GM23338 (cell line): ENCODE results near the gene DLGAP3. TPM values are rescaled to one million over a fixed set of nuclear protein-coding genes. Genes with fewer than 3 reads are reported as not detected.

Experiments used
- ATAC-seq: fragments of 200-7000 bp; cut with Tn5 transposase; 3 replicates; pipeline ENCODE4 v1.9.1; 2020
- DNase-seq: peaks from one replicate; pipeline ENCODE4 v3.0.0-alpha.2; 2015; ENCODE audit warnings: low spot score
- H2AFZ ChIP-seq: fragments of 200-600 bp; sonication (generic); 2 replicates; pipeline ENCODE4 v1.8.0; 2016; ENCODE audit warnings: antibody characterized with exemption, mild to moderate bottlenecking, moderate library complexity
- H3F3A ChIP-seq: fragments of 200-600 bp; sonication (generic); replicated peaks from 2 replicates; pipeline ENCODE4 v1.8.0; 2017; ENCODE audit warnings: antibody characterized with exemption, mixed run types, low read depth
- H3K27ac ChIP-seq: fragments of 200-600 bp; sonication (generic); 2 replicates; pipeline ENCODE4 v1.6.1; 2016; ENCODE audit warnings: low read depth
- H3K27me3 ChIP-seq: fragments of 200-600 bp; sonication (generic); 2 replicates; pipeline ENCODE4 v1.8.0; 2016; ENCODE audit warnings: mild to moderate bottlenecking, mixed run types, moderate library complexity; ENCODE audit not compliant: insufficient read depth
- H3K36me3 ChIP-seq: fragments of 200-600 bp; sonication (generic); 2 replicates; pipeline ENCODE4 v1.8.0; 2016; ENCODE audit warnings: mild to moderate bottlenecking; ENCODE audit not compliant: insufficient read depth
- H3K4me1 ChIP-seq: fragments of 200-600 bp; sonication (generic); 2 replicates; pipeline ENCODE4 v1.8.0; 2016; ENCODE audit warnings: mild to moderate bottlenecking, moderate library complexity; ENCODE audit not compliant: insufficient read depth
- H3K4me2 ChIP-seq: fragments of 200-600 bp; sonication (generic); 2 replicates; pipeline ENCODE4 v1.7.1; 2017; ENCODE audit warnings: mixed run types
- H3K4me3 ChIP-seq: fragments of 200-600 bp; sonication (generic); 2 replicates; pipeline ENCODE4 v1.6.1; 2016; ENCODE audit warnings: mixed run types
- H3K79me2 ChIP-seq: fragments of 200-600 bp; sonication (generic); replicated peaks from 2 replicates; pipeline ENCODE4 v1.8.0; 2017; ENCODE audit warnings: mild to moderate bottlenecking; ENCODE audit not compliant: insufficient read depth
- H3K9me2 ChIP-seq: fragments of 200-600 bp; sonication (generic); 2 replicates; pipeline ENCODE4 v1.8.0; 2017; ENCODE audit not compliant: insufficient read depth
- H4K20me1 ChIP-seq: fragments of 200-600 bp; sonication (generic); replicated peaks from 2 replicates; pipeline ENCODE4 v1.8.0; 2017; ENCODE audit warnings: mild to moderate bottlenecking; ENCODE audit not compliant: insufficient read depth
- H3K27ac Mint-ChIP-seq: 2 replicates; pipeline ENCODE4 v1.8.0; 2020; ENCODE audit warnings: inconsistent platforms, mild to moderate bottlenecking, moderate library complexity, mixed read lengths
- H3K27me3 Mint-ChIP-seq: 3 replicates; pipeline ENCODE4 v1.8.0; 2022; ENCODE audit warnings: low read depth, mild to moderate bottlenecking, moderate library complexity, mixed read lengths, inconsistent platforms; ENCODE audit not compliant: insufficient read depth, poor library complexity
- H3K36me3 Mint-ChIP-seq: 3 replicates; pipeline ENCODE4 v1.8.0; 2021; ENCODE audit warnings: low read depth, mild to moderate bottlenecking, inconsistent platforms, moderate library complexity, mixed read lengths
- H3K4me1 Mint-ChIP-seq: 3 replicates; pipeline ENCODE4 v1.8.0; 2020; ENCODE audit warnings: mild to moderate bottlenecking, inconsistent platforms, mixed read lengths
- H3K4me3 Mint-ChIP-seq: 3 replicates; pipeline ENCODE4 v1.8.0; 2021; ENCODE audit warnings: moderate library complexity, mild to moderate bottlenecking, inconsistent platforms, mixed read lengths
- H3K9me3 Mint-ChIP-seq: 3 replicates; pipeline ENCODE4 v1.8.0; 2020; ENCODE audit warnings: moderate library complexity, mild to moderate bottlenecking, inconsistent platforms, mixed read lengths
- EZH2 ChIP-seq: fragments of 200-600 bp; sonication (generic); IDR thresholded peaks from one replicate; pipeline ENCODE4 v1.8.0; 2017; ENCODE audit warnings: antibody characterized with exemption, mild to moderate bottlenecking, low read depth; ENCODE audit not compliant: unreplicated experiment
- EZH2phosphoT487 ChIP-seq: fragments of 200-600 bp; sonication (generic); IDR thresholded peaks from one replicate; pipeline ENCODE4 v1.8.1; 2018; ENCODE audit warnings: antibody characterized with exemption; ENCODE audit not compliant: unreplicated experiment
- JUNB ChIP-seq: IDR thresholded peaks from one replicate; pipeline ENCODE4 v1.6.1; 2016; ENCODE audit warnings: antibody characterized with exemption; ENCODE audit not compliant: unreplicated experiment
- NANOG ChIP-seq: IDR thresholded peaks from 2 replicates; pipeline ENCODE4 v1.6.1; 2016; ENCODE audit warnings: antibody characterized with exemption, borderline replicate concordance
- POLR2AphosphoS5 ChIP-seq: IDR thresholded peaks from 2 replicates; pipeline ENCODE4 v1.6.1; 2016; ENCODE audit warnings: antibody characterized with exemption, low read depth
- STAT1 ChIP-seq: IDR thresholded peaks from one replicate; pipeline ENCODE4 v1.6.1; 2016; ENCODE audit warnings: antibody characterized with exemption; ENCODE audit not compliant: unreplicated experiment
- ZNF114 ChIP-seq: fragments of 250-450 bp; sonication (Bioruptor Pico); IDR thresholded peaks from 2 replicates; pipeline ENCODE4 v1.5.0; 2020; ENCODE audit warnings: mild to moderate bottlenecking, moderate library complexity
- polyA plus RNA-seq: library from polyadenylated mRNA; unstranded; fragments of >200 nt; fragmentation: Nextera tagmentation; extraction: Ambion mirVana; gene quantifications from 2 replicates; pipeline ENCODE4 v1.2.1, GENCODE V29; 2016
- total RNA-seq: library from RNA; depleted of rRNA; stranded (reverse); fragments of >200 nt; shearing (Covaris generic); gene quantifications from 2 replicates; pipeline ENCODE4 v1.2.3, GENCODE V29; 2014
- TF ChIP-seq, protein P1 (sequence below), 2 experiments: fragments of 200-600 bp in 1 of 2; sonication (generic) in 1 of 2; conservative IDR thresholded peaks; 2 replicates each; pipeline versions ENCODE4 v1.5.1 to v1.6.1; 2016 to 2017; ENCODE audit warnings: antibody characterized with exemption in 2 of 2, low read depth in 2 of 2, mild to moderate bottlenecking in 2 of 2, moderate library complexity in 1 of 2
- TF ChIP-seq, protein P2 (sequence below): IDR thresholded peaks from 2 replicates; pipeline ENCODE4 v1.6.1; 2016; ENCODE audit warnings: antibody characterized with exemption
- TF ChIP-seq, protein P3 (sequence below): fragments of 250-450 bp; sonication (Bioruptor Pico); IDR thresholded peaks from 2 replicates; pipeline ENCODE4 v1.5.0; 2020; ENCODE audit warnings: mild to moderate bottlenecking, moderate library complexity
- TF ChIP-seq, protein P4 (sequence below): IDR thresholded peaks from one replicate; pipeline ENCODE4 v1.6.1; 2018; ENCODE audit warnings: antibody characterized with exemption; ENCODE audit not compliant: unreplicated experiment

DLGAP3 gene
- total and polyA plus RNA-seq, 2 experiments from 2014 or later = 7.1 to 13.7 TPM

DNA sequence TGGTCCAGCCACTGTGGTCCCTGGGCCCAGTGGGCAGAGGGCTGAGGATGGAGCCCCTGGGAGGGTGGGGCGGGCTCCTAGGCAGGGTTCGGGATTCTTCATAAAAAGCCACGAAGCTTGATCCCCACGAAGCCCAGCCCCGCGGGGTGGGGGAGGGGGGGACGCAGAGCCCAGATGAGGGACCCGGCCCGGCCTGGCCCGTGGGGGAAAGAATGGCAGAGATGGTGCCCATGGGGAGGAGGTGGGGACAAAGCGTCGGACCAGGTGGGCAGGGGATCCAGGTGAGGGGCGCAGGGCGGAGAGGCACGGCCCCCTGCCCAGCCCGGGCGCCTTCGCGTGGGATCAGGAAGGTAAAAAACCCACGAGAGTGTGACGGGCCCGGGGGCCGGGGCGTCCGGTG is 63.9 kb downstream of the DLGAP3 start (continued):
- TF ChIP-seq, protein P1, sequence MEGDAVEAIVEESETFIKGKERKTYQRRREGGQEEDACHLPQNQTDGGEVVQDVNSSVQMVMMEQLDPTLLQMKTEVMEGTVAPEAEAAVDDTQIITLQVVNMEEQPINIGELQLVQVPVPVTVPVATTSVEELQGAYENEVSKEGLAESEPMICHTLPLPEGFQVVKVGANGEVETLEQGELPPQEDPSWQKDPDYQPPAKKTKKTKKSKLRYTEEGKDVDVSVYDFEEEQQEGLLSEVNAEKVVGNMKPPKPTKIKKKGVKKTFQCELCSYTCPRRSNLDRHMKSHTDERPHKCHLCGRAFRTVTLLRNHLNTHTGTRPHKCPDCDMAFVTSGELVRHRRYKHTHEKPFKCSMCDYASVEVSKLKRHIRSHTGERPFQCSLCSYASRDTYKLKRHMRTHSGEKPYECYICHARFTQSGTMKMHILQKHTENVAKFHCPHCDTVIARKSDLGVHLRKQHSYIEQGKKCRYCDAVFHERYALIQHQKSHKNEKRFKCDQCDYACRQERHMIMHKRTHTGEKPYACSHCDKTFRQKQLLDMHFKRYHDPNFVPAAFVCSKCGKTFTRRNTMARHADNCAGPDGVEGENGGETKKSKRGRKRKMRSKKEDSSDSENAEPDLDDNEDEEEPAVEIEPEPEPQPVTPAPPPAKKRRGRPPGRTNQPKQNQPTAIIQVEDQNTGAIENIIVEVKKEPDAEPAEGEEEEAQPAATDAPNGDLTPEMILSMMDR (conservative IDR thresholded peaks at IDR 0.05; ENCODE audit: low read depth in 2 of 2) = no peak

DNA sequence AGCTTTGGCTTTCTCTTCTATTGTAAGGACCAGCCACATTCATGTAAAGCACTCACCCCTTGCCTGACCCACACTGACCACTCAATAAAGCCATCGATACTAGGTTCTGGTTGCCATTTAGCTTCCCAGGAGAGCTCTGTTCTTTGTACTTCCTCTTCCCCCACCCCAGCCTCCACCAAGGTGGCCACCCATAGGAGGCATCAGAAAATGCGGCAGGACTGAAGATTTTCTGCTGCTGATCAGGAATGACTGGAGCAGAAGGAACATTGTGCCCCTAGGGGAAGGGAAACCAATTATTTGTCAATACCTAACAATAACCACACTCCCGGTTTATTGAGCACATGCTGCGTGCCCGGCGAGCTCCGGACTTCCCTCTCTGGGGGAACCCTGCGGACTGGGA is 64.7 kb downstream of the DLGAP3 start:
- Histone ChIP-seq H3K27me3 (peaks cover 11% of the 10 kb centered on the region; the same call in 1 of the 2 replicates), H3K9me2 (no peaks in the 10 kb centered on the region; the same call in 1 of the 2 replicates), H2AFZ (no peak overlapping the region), H3K4me3 (no peak overlapping the region), H3K79me2 (no peaks in the 10 kb centered on the region), H3K36me3 (no peaks in the 10 kb centered on the region), H3K27ac (no peak overlapping the region), H3K4me2 (no peak overlapping the region), H3K4me1 (no peaks in the 10 kb centered on the region), H3F3A (no peaks in the 10 kb centered on the region), H4K20me1 (no peaks in the 10 kb centered on the region)
- no peaks in the 10 kb centered on the region; the same call in 2 of the 3 replicates for H3K36me3 Mint-ChIP-seq
- H3K4me3 Mint-ChIP-seq = peak overlapping the region; percentile 54
- H3K27ac Mint-ChIP-seq = no peak overlapping the region
- DNase-seq = no peak
- no peaks in the 10 kb centered on the region for H3K9me3 Mint-ChIP-seq
- peaks cover 2% of the 10 kb centered on the region; the same call in 1 of the 3 replicates for H3K4me1 Mint-ChIP-seq
- H3K27me3 Mint-ChIP-seq = peaks cover 15% of the 10 kb centered on the region
- no peak for ATAC-seq
- TF ChIP-seq STAT1 (no peak), EZH2 (no peak), JUNB (no peak), POLR2AphosphoS5 (no peak), NANOG (no peak), ZNF114 (CRISPR knock-in tag) (no peak), EZH2phosphoT487 (no peak)
- TF ChIP-seq, protein P2, sequence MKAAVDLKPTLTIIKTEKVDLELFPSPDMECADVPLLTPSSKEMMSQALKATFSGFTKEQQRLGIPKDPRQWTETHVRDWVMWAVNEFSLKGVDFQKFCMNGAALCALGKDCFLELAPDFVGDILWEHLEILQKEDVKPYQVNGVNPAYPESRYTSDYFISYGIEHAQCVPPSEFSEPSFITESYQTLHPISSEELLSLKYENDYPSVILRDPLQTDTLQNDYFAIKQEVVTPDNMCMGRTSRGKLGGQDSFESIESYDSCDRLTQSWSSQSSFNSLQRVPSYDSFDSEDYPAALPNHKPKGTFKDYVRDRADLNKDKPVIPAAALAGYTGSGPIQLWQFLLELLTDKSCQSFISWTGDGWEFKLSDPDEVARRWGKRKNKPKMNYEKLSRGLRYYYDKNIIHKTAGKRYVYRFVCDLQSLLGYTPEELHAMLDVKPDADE = no peak
- TF ChIP-seq, protein P3, sequence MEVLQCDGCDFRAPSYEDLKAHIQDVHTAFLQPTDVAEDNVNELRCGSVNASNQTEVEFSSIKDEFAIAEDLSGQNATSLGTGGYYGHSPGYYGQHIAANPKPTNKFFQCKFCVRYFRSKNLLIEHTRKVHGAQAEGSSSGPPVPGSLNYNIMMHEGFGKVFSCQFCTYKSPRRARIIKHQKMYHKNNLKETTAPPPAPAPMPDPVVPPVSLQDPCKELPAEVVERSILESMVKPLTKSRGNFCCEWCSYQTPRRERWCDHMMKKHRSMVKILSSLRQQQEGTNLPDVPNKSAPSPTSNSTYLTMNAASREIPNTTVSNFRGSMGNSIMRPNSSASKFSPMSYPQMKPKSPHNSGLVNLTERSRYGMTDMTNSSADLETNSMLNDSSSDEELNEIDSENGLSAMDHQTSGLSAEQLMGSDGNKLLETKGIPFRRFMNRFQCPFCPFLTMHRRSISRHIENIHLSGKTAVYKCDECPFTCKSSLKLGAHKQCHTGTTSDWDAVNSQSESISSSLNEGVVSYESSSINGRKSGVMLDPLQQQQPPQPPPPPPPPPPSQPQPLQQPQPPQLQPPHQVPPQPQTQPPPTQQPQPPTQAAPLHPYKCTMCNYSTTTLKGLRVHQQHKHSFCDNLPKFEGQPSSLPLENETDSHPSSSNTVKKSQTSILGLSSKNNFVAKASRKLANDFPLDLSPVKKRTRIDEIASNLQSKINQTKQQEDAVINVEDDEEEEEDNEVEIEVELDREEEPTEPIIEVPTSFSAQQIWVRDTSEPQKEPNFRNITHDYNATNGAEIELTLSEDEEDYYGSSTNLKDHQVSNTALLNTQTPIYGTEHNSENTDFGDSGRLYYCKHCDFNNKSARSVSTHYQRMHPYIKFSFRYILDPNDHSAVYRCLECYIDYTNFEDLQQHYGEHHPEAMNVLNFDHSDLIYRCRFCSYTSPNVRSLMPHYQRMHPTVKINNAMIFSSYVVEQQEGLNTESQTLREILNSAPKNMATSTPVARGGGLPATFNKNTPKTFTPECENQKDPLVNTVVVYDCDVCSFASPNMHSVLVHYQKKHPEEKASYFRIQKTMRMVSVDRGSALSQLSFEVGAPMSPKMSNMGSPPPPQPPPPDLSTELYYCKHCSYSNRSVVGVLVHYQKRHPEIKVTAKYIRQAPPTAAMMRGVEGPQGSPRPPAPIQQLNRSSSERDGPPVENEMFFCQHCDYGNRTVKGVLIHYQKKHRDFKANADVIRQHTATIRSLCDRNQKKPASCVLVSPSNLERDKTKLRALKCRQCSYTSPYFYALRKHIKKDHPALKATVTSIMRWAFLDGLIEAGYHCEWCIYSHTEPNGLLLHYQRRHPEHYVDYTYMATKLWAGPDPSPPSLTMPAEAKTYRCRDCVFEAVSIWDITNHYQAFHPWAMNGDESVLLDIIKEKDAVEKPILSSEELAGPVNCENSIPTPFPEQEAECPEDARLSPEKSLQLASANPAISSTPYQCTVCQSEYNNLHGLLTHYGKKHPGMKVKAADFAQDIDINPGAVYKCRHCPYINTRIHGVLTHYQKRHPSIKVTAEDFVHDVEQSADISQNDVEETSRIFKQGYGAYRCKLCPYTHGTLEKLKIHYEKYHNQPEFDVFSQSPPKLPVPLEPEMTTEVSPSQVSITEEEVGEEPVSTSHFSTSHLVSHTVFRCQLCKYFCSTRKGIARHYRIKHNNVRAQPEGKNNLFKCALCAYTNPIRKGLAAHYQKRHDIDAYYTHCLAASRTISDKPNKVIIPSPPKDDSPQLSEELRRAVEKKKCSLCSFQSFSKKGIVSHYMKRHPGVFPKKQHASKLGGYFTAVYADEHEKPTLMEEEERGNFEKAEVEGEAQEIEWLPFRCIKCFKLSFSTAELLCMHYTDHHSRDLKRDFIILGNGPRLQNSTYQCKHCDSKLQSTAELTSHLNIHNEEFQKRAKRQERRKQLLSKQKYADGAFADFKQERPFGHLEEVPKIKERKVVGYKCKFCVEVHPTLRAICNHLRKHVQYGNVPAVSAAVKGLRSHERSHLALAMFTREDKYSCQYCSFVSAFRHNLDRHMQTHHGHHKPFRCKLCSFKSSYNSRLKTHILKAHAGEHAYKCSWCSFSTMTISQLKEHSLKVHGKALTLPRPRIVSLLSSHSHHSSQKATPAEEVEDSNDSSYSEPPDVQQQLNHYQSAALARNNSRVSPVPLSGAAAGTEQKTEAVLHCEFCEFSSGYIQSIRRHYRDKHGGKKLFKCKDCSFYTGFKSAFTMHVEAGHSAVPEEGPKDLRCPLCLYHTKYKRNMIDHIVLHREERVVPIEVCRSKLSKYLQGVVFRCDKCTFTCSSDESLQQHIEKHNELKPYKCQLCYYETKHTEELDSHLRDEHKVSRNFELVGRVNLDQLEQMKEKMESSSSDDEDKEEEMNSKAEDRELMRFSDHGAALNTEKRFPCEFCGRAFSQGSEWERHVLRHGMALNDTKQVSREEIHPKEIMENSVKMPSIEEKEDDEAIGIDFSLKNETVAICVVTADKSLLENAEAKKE (CRISPR knock-in tag) = no peak
- TF ChIP-seq, protein P4, sequence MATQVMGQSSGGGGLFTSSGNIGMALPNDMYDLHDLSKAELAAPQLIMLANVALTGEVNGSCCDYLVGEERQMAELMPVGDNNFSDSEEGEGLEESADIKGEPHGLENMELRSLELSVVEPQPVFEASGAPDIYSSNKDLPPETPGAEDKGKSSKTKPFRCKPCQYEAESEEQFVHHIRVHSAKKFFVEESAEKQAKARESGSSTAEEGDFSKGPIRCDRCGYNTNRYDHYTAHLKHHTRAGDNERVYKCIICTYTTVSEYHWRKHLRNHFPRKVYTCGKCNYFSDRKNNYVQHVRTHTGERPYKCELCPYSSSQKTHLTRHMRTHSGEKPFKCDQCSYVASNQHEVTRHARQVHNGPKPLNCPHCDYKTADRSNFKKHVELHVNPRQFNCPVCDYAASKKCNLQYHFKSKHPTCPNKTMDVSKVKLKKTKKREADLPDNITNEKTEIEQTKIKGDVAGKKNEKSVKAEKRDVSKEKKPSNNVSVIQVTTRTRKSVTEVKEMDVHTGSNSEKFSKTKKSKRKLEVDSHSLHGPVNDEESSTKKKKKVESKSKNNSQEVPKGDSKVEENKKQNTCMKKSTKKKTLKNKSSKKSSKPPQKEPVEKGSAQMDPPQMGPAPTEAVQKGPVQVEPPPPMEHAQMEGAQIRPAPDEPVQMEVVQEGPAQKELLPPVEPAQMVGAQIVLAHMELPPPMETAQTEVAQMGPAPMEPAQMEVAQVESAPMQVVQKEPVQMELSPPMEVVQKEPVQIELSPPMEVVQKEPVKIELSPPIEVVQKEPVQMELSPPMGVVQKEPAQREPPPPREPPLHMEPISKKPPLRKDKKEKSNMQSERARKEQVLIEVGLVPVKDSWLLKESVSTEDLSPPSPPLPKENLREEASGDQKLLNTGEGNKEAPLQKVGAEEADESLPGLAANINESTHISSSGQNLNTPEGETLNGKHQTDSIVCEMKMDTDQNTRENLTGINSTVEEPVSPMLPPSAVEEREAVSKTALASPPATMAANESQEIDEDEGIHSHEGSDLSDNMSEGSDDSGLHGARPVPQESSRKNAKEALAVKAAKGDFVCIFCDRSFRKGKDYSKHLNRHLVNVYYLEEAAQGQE = no peak
